Loucy (cell line): ENCODE data around the gene NRP1.
A peak's percentile ranks its signal among the peaks of the same experiment; 100 is the strongest.

Experiments used
- H2AFZ ChIP-seq: fragments of 200-600 bp; sonication (generic); 2 replicates; pipeline ENCODE4 v1.6.0; 2016; ENCODE audit warnings: antibody characterized with exemption, mild to moderate bottlenecking, low read length, moderate library complexity
- H3F3A ChIP-seq: fragments of 200-600 bp; 2 replicates; pipeline ENCODE4 v1.6.0; 2016; ENCODE audit warnings: antibody characterized with exemption, low read depth, mild to moderate bottlenecking
- H3K27me3 ChIP-seq: fragments of 200-600 bp; sonication (generic); 2 replicates; pipeline ENCODE4 v1.6.1; 2014; ENCODE audit warnings: low read length, mild to moderate bottlenecking; ENCODE audit not compliant: insufficient read depth, poor library complexity, severe bottlenecking
- H3K36me3 ChIP-seq: fragments of 200-600 bp; sonication (generic); 2 replicates; pipeline ENCODE4 v1.6.1; 2016; ENCODE audit warnings: low read length; ENCODE audit not compliant: insufficient read depth
- H3K4me1 ChIP-seq: fragments of 200-600 bp; sonication (generic); 2 replicates; pipeline ENCODE4 v1.5.1; 2014; ENCODE audit warnings: low read length, mild to moderate bottlenecking; ENCODE audit not compliant: insufficient read depth, poor library complexity, severe bottlenecking
- H3K4me2 ChIP-seq: fragments of 200-600 bp; sonication (generic); 2 replicates; pipeline ENCODE4 v1.6.0; 2014; ENCODE audit warnings: antibody characterized with exemption, low read length, low read depth, mild to moderate bottlenecking; ENCODE audit not compliant: poor library complexity, severe bottlenecking
- H3K4me3 ChIP-seq: fragments of 200-600 bp; sonication (generic); 2 replicates; pipeline ENCODE4 v1.5.1; 2014; ENCODE audit warnings: low read length, mild to moderate bottlenecking, mixed read lengths; ENCODE audit not compliant: poor library complexity, severe bottlenecking
- H3K79me2 ChIP-seq: fragments of 200-600 bp; sonication (generic); 2 replicates; pipeline ENCODE4 v1.6.1; 2014; ENCODE audit warnings: low read length; ENCODE audit not compliant: insufficient read depth
- H3K9ac ChIP-seq: fragments of 200-600 bp; sonication (generic); 2 replicates; pipeline ENCODE4 v1.6.0; 2014; ENCODE audit warnings: mild to moderate bottlenecking, low read depth, low read length, moderate library complexity; ENCODE audit not compliant: poor library complexity, severe bottlenecking
- H3K9me2 ChIP-seq: fragments of 200-600 bp; sonication (generic); replicated peaks from 2 replicates; pipeline ENCODE4 v1.6.1; 2016; ENCODE audit warnings: low read depth, low read length, mixed read lengths
- H3K9me3 ChIP-seq: fragments of 200-600 bp; sonication (generic); 2 replicates; pipeline ENCODE4 v1.6.1; 2014; ENCODE audit warnings: mild to moderate bottlenecking, antibody characterized with exemption, low read length, low read depth; ENCODE audit not compliant: insufficient read depth
- H4K20me1 ChIP-seq: fragments of 200-600 bp; sonication (generic); 2 replicates; pipeline ENCODE4 v1.6.0; 2014; ENCODE audit warnings: antibody characterized with exemption, low read length, mild to moderate bottlenecking; ENCODE audit not compliant: insufficient read depth, poor library complexity, severe bottlenecking
- EZH2phosphoT487 ChIP-seq: fragments of 200-600 bp; IDR thresholded peaks from 2 replicates; pipeline ENCODE4 v1.6.1; 2018; ENCODE audit warnings: antibody characterized with exemption, mild to moderate bottlenecking, moderate library complexity, borderline replicate concordance
- TF ChIP-seq, protein P1 (sequence below): fragments of 200-600 bp; sonication (generic); conservative IDR thresholded peaks from 2 replicates; pipeline ENCODE4 v1.5.1; 2014; ENCODE audit warnings: mild to moderate bottlenecking, antibody characterized with exemption, low read length

NRP1 gene

DNA sequence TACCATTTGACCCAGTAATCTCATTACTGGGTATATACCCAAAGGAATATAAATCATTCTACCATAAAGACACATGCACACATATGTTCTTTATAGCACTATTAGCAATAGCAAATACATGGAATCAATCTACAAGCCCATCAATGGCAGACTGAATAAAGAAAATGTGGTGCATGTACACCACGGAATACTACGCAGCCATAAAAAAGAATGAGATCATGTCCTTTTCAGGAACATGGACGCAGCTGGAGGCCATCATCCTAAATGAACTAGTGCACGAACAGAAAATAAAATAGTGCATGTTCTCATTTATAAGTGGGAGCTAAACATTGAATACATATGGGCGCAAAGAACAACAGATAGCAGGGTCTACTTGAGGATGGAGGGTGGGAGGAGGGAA is 26.6 kb downstream of the NRP1 start:
- no peak overlapping the region for H3K9ac ChIP-seq
- H3F3A ChIP-seq: no peaks in the 10 kb centered on the region
- H3K27me3 ChIP-seq: no peaks in the 10 kb centered on the region
- no peak for TF ChIP-seq EZH2phosphoT487
- TF ChIP-seq, protein P1, sequence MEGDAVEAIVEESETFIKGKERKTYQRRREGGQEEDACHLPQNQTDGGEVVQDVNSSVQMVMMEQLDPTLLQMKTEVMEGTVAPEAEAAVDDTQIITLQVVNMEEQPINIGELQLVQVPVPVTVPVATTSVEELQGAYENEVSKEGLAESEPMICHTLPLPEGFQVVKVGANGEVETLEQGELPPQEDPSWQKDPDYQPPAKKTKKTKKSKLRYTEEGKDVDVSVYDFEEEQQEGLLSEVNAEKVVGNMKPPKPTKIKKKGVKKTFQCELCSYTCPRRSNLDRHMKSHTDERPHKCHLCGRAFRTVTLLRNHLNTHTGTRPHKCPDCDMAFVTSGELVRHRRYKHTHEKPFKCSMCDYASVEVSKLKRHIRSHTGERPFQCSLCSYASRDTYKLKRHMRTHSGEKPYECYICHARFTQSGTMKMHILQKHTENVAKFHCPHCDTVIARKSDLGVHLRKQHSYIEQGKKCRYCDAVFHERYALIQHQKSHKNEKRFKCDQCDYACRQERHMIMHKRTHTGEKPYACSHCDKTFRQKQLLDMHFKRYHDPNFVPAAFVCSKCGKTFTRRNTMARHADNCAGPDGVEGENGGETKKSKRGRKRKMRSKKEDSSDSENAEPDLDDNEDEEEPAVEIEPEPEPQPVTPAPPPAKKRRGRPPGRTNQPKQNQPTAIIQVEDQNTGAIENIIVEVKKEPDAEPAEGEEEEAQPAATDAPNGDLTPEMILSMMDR: no peak
- H3K79me2 ChIP-seq: no peaks in the 10 kb centered on the region
- no peaks in the 10 kb centered on the region for H3K9me3 ChIP-seq
- no peak overlapping the region for H3K4me2 ChIP-seq
- H4K20me1 ChIP-seq: no peaks in the 10 kb centered on the region
- no peaks in the 10 kb centered on the region for H3K9me2 ChIP-seq
- H3K4me1 ChIP-seq: peaks cover 31% of the 10 kb centered on the region
- no peaks in the 10 kb centered on the region for H3K36me3 ChIP-seq
- H2AFZ ChIP-seq: no peak overlapping the region
- no peak overlapping the region for H3K4me3 ChIP-seq

DNA sequence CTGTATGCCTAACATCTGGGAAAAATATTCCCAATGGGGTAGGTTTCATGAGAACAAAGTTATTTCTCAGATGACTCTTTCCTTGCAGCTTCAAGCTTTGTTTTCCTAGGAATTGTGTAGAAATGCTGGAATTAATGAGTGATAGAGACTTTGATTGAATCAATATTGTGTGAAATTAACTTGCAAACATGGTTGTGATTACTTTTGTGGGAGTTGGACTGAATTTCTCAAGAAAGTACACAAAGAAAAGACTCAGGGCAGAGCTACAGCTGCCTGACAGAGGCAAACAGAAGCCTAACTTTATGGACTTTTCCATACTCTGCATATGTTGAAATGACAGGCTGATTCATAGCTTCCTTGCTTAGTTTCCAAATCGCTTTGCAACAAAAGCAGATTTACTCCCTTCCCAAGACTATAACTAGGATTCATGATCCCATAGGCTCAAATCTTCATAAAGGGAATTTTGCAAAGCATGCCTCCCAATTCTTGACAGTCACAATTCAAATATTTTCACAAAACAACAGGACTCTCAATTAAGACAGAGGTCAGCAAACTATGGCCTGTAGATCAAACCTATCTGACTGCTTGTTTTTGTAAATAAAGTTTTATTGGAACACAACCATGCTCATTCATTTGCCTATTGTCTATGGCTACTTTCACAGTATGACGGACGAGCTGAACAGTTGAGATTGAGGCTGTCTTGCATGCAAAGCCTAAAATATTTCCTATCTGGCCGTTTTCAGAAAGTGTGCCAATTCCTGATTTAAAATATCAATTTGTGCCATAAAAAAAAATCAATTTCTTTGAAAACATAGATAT is 27.6 kb downstream of the NRP1 start:
- H3F3A ChIP-seq: 0 out of 2 replicates have a peak, but pooled peaks cover 3% of the 10 kb centered on the region
- no peaks in the 10 kb centered on the region for H3K9me3 ChIP-seq
- H3K4me2 ChIP-seq: peak overlapping the region; percentile 61
- H3K9ac ChIP-seq: no peak overlapping the region
- no peaks in the 10 kb centered on the region for H4K20me1 ChIP-seq
- H3K4me1 ChIP-seq: peaks cover 40% of the 10 kb centered on the region
- TF ChIP-seq, protein P1: no peak
- no peak for TF ChIP-seq EZH2phosphoT487
- no peaks in the 10 kb centered on the region for H3K9me2 ChIP-seq
- H3K36me3 ChIP-seq: no peaks in the 10 kb centered on the region
- 0 out of 2 replicates have a peak overlapping the region, but pooled peaks have one; percentile 13 for H2AFZ ChIP-seq
- H3K4me3 ChIP-seq: no peak overlapping the region
- H3K27me3 ChIP-seq: no peaks in the 10 kb centered on the region
- no peaks in the 10 kb centered on the region for H3K79me2 ChIP-seq

DNA sequence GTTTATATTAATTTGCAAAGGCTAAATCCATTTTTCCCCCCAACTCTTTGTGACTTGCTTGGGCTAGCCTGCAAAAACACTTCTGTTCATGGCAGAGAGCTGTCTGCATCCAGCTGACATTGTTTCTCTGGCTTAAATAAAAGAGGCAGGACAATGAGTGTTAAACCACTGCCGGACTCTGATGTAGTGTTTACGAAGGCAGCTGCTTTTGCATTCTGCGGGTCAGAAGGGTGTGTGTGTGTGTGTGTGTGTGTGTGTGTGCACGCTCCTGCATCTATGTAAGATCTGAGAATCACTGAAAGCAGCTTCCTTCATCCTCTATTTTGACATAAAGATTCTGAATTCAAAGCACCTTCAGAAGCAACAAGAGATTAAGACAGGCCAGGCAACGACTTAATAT is 28.3 kb downstream of the NRP1 start:
- no peaks in the 10 kb centered on the region for H4K20me1 ChIP-seq
- TF ChIP-seq EZH2phosphoT487: no peak
- TF ChIP-seq, protein P1: no peak
- no peak overlapping the region for H2AFZ ChIP-seq
- no peaks in the 10 kb centered on the region for H3K27me3 ChIP-seq
- peaks cover 48% of the 10 kb centered on the region for H3K4me1 ChIP-seq
- H3K36me3 ChIP-seq: no peaks in the 10 kb centered on the region
- H3K4me2 ChIP-seq: peak overlapping the region; percentile 61
- 0 out of 2 replicates have a peak, but pooled peaks cover 3% of the 10 kb centered on the region for H3F3A ChIP-seq
- H3K79me2 ChIP-seq: no peaks in the 10 kb centered on the region
- H3K4me3 ChIP-seq: no peak overlapping the region
- no peaks in the 10 kb centered on the region for H3K9me3 ChIP-seq
- H3K9me2 ChIP-seq: no peaks in the 10 kb centered on the region
- peak overlapping the region; percentile 43 for H3K9ac ChIP-seq
